Glutamatergic neuron (in vitro differentiated cells): Measurements from ENCODE around the gene MDH2. TPM values are rescaled to one million over a fixed set of nuclear protein-coding genes. Genes with fewer than 3 reads are reported as not detected.

Experiments used
- DNase-seq: peaks from one replicate; pipeline ENCODE4 v3.0.0; 2022
- H3K27ac Mint-ChIP-seq: one replicate; pipeline ENCODE4 v1.8.0; 2020; ENCODE audit warnings: mild to moderate bottlenecking, mixed read lengths, inconsistent platforms; ENCODE audit not compliant: unreplicated experiment
- H3K27me3 Mint-ChIP-seq: one replicate; pipeline ENCODE4 v1.8.0; 2020; ENCODE audit warnings: mild to moderate bottlenecking, moderate library complexity, mixed read lengths, inconsistent platforms; ENCODE audit not compliant: unreplicated experiment
- H3K36me3 Mint-ChIP-seq: one replicate; pipeline ENCODE4 v1.8.0; 2020; ENCODE audit warnings: mild to moderate bottlenecking, mixed read lengths, inconsistent platforms; ENCODE audit not compliant: unreplicated experiment
- H3K4me1 Mint-ChIP-seq: one replicate; pipeline ENCODE4 v1.8.0; 2020; ENCODE audit warnings: mild to moderate bottlenecking, low read depth, mixed read lengths, inconsistent platforms; ENCODE audit not compliant: unreplicated experiment
- H3K4me3 Mint-ChIP-seq: one replicate; pipeline ENCODE4 v1.8.0; 2020; ENCODE audit warnings: mild to moderate bottlenecking, mixed read lengths, inconsistent platforms; ENCODE audit not compliant: unreplicated experiment
- H3K9me3 Mint-ChIP-seq: one replicate; pipeline ENCODE4 v1.8.0; 2020; ENCODE audit warnings: mild to moderate bottlenecking, moderate library complexity, mixed read lengths, inconsistent platforms; ENCODE audit not compliant: unreplicated experiment
- CTCF ChIP-seq: fragments of 200-600 bp; sonication (generic); IDR thresholded peaks from one replicate; pipeline ENCODE4 v1.5.0; 2021; ENCODE audit not compliant: partially characterized antibody, unreplicated experiment
- total RNA-seq: library from RNA; stranded (reverse); fragmentation: NEBNext Ultra II Directional; extraction: Animal tissue kit (Norgen Biotek cat#: 25700); gene quantifications from one replicate; pipeline ENCODE4 v1.2.1, GENCODE V29; 2021; ENCODE audit not compliant: unreplicated experiment

The MDH2 gene
- total RNA-seq, 1 donor from 2014 or later = 126 TPM

- H3K27me3 Mint-ChIP-seq = no peaks in the 10 kb centered on the region
- no peak overlapping the region for H3K4me3 Mint-ChIP-seq
- no peak for TF ChIP-seq CTCF
- H3K36me3 Mint-ChIP-seq = no peaks in the 10 kb centered on the region
- no peak for DNase-seq
- no peaks in the 10 kb centered on the region for H3K4me1 Mint-ChIP-seq
- no peak overlapping the region for H3K27ac Mint-ChIP-seq
- H3K9me3 Mint-ChIP-seq = no peaks in the 10 kb centered on the region
These were observed 15.9 kb upstream of the MDH2 start for GRCh38 chr7:76031964-76032363.

- no peak for DNase-seq
- H3K4me1 Mint-ChIP-seq = no peaks in the 10 kb centered on the region
- H3K36me3 Mint-ChIP-seq = no peaks in the 10 kb centered on the region
These were observed 10.6 kb upstream of the MDH2 start for GRCh38 chr7:76037310-76037709.

GRCh38 chr7:76040126-76040525 is 7.8 kb upstream of the MDH2 start:
- no peak for TF ChIP-seq CTCF
- no peaks in the 10 kb centered on the region for H3K27me3 Mint-ChIP-seq
- no peak for DNase-seq
- no peak overlapping the region for H3K27ac Mint-ChIP-seq
- H3K4me1 Mint-ChIP-seq = no peaks in the 10 kb centered on the region
- no peak overlapping the region for H3K4me3 Mint-ChIP-seq
- H3K9me3 Mint-ChIP-seq = no peaks in the 10 kb centered on the region
- no peaks in the 10 kb centered on the region for H3K36me3 Mint-ChIP-seq

More at GRCh38 chr7:76037310-76037709, 10.6 kb upstream of the MDH2 start:
- no peak overlapping the region for H3K27ac Mint-ChIP-seq
- no peak for TF ChIP-seq CTCF
- H3K9me3 Mint-ChIP-seq = no peaks in the 10 kb centered on the region
- H3K27me3 Mint-ChIP-seq = no peaks in the 10 kb centered on the region
- no peak overlapping the region for H3K4me3 Mint-ChIP-seq

- peaks cover 3% of the 10 kb centered on the region for H3K27me3 Mint-ChIP-seq
- H3K36me3 Mint-ChIP-seq = no peaks in the 10 kb centered on the region
- H3K4me3 Mint-ChIP-seq = no peak overlapping the region
- TF ChIP-seq CTCF = no peak
- H3K27ac Mint-ChIP-seq = no peak overlapping the region
- H3K4me1 Mint-ChIP-seq = peaks cover 2% of the 10 kb centered on the region
- H3K9me3 Mint-ChIP-seq = peaks cover 6% of the 10 kb centered on the region
- DNase-seq = no peak
These were observed 3.5 kb upstream of the MDH2 start for GRCh38 chr7:76044375-76044865.

GRCh38 chr7:76047305-76047810 is 548 bp upstream of the MDH2 start:
- Mint-ChIP-seq H3K4me1 (peaks cover 2% of the 10 kb centered on the region), H3K36me3 (no peaks in the 10 kb centered on the region), H3K9me3 (peaks cover 6% of the 10 kb centered on the region), H3K4me3 (peak overlapping the region; percentile 98), H3K27ac (peak overlapping the region; percentile 97), H3K27me3 (peaks cover 3% of the 10 kb centered on the region)
- peak; percentile 31 for DNase-seq
- no peak for TF ChIP-seq CTCF
